ENCODE results near the gene ZFX. TPM values are rescaled to one million over a fixed set of nuclear protein-coding genes. Genes with fewer than 3 reads are reported as not detected.
A peak's percentile ranks its signal among the peaks of the same experiment; 100 is the strongest.

ZFX gene
- total and polyA plus RNA-seq, 10 of the 15 experiments (the other 5 are each of a cell fraction or from before 2014, with no cell fraction given), result 6.8 to 40.9 (median 24.6) TPM

- TF ChIP-seq, protein P1, sequence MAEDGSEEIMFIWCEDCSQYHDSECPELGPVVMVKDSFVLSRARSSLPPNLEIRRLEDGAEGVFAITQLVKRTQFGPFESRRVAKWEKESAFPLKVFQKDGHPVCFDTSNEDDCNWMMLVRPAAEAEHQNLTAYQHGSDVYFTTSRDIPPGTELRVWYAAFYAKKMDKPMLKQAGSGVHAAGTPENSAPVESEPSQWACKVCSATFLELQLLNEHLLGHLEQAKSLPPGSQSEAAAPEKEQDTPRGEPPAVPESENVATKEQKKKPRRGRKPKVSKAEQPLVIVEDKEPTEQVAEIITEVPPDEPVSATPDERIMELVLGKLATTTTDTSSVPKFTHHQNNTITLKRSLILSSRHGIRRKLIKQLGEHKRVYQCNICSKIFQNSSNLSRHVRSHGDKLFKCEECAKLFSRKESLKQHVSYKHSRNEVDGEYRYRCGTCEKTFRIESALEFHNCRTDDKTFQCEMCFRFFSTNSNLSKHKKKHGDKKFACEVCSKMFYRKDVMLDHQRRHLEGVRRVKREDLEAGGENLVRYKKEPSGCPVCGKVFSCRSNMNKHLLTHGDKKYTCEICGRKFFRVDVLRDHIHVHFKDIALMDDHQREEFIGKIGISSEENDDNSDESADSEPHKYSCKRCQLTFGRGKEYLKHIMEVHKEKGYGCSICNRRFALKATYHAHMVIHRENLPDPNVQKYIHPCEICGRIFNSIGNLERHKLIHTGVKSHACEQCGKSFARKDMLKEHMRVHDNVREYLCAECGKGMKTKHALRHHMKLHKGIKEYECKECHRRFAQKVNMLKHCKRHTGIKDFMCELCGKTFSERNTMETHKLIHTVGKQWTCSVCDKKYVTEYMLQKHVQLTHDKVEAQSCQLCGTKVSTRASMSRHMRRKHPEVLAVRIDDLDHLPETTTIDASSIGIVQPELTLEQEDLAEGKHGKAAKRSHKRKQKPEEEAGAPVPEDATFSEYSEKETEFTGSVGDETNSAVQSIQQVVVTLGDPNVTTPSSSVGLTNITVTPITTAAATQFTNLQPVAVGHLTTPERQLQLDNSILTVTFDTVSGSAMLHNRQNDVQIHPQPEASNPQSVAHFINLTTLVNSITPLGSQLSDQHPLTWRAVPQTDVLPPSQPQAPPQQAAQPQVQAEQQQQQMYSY (CRISPR knock-in tag; IDR thresholded peaks at IDR 0.05), result no peak
- TF ChIP-seq SUPT20H (IDR thresholded peaks at IDR 0.05; ENCODE audit: borderline replicate concordance, control insufficient read depth, low read depth, low read length) (no peak), YY1 (IDR thresholded peaks at IDR 0.05; ENCODE audit: low read depth, low read length) (peak; percentile 7; the same call in 1 of the 2 replicates), NFIC (IDR thresholded peaks at IDR 0.05; ENCODE audit: low read depth, low read length) (no peak), IKZF1 (conservative IDR thresholded peaks at IDR 0.05) (no peak), ESRRA (IDR thresholded peaks at IDR 0.05; ENCODE audit: low read length) (no peak), ELK1 (IDR thresholded peaks at IDR 0.05; ENCODE audit: low read depth, low read length) (no peak), E4F1 (IDR thresholded peaks at IDR 0.05; ENCODE audit: borderline replicate concordance, partially characterized antibody) (no peak), REST (IDR thresholded peaks at IDR 0.05; ENCODE audit: low read depth, low read length) (no peak), SRF (IDR thresholded peaks at IDR 0.05; ENCODE audit: low read depth in 2 of 2, low read length in 2 of 2) (no peak), DPF2 (IDR thresholded peaks at IDR 0.05) (no peak), ZNF687 (IDR thresholded peaks at IDR 0.05) (0 out of 2 replicates have a peak, but pooled peaks have one; percentile 1), RAD51 (IDR thresholded peaks at IDR 0.05) (no peak), POLR2A (IDR thresholded peaks at IDR 0.05; ENCODE audit: low read depth, low read length) (no peak)
Measured at GRCh38 chrX:24148535-24149350, 786 bp upstream of the ZFX start (continued).
